Calu3 (cell line): ENCODE measurements around the gene ABHD17C. TPM values are rescaled to one million over a fixed set of nuclear protein-coding genes. Genes with fewer than 3 reads are reported as not detected.

Experiments
- BruUV-seq: library from RNA; stranded (reverse); fragments of 400-500 nt; replicated peaks from 2 replicates; lab custom pipeline; 2021; lab: Mats Ljungman, UMichigan
- CTCF ChIA-PET: fragments of 300-600 bp; sonication (Branson Sonifier 250); formaldehyde crosslinking; loops from one replicate; lab custom pipeline; 2022; ENCODE audit warnings: antibody characterized with exemption; lab: Charles Lee
- DNase-seq: peaks from one replicate; pipeline ENCODE4 v3.0.0; 2022
- H3K27ac Mint-ChIP-seq: one replicate; pipeline ENCODE4 v1.8.0; 2022; ENCODE audit warnings: mixed read lengths; ENCODE audit not compliant: unreplicated experiment
- H3K27me3 Mint-ChIP-seq: one replicate; pipeline ENCODE4 v1.8.0; 2022; ENCODE audit warnings: mixed read lengths; ENCODE audit not compliant: unreplicated experiment
- H3K36me3 Mint-ChIP-seq: one replicate; pipeline ENCODE4 v1.8.0; 2022; ENCODE audit warnings: mild to moderate bottlenecking, moderate library complexity, mixed read lengths; ENCODE audit not compliant: insufficient read depth, unreplicated experiment
- H3K4me1 Mint-ChIP-seq: one replicate; pipeline ENCODE4 v1.8.0; 2022; ENCODE audit warnings: mild to moderate bottlenecking, low read depth, mixed read lengths; ENCODE audit not compliant: unreplicated experiment
- H3K4me3 Mint-ChIP-seq: one replicate; pipeline ENCODE4 v1.8.0; 2022; ENCODE audit warnings: mild to moderate bottlenecking, low read depth, moderate library complexity, mixed read lengths; ENCODE audit not compliant: unreplicated experiment
- H3K9me3 Mint-ChIP-seq: one replicate; pipeline ENCODE4 v1.8.0; 2022; ENCODE audit warnings: low read depth, mixed read lengths; ENCODE audit not compliant: unreplicated experiment
- intact Hi-C: fragments of 100-400 bp; cut with micrococcal nuclease; formaldehyde crosslinking; loops from one replicate; pipeline ENCODE4 v1.10.0; 2022; ENCODE audit not compliant: unreplicated experiment
- total RNA-seq: library from RNA; stranded (reverse); gene quantifications from 2 replicates; pipeline ENCODE4 v1.2.3, GENCODE V29; 2022
- TF ChIP-seq, protein P1 (sequence below): fragments of 200-600 bp; IDR thresholded peaks from one replicate; pipeline ENCODE4 v1.8.0; 2022; ENCODE audit warnings: antibody characterized with exemption; ENCODE audit not compliant: unreplicated experiment

ABHD17C gene
- total RNA-seq, 1 experiment from 2014 or later = 69.7 TPM

DNA sequence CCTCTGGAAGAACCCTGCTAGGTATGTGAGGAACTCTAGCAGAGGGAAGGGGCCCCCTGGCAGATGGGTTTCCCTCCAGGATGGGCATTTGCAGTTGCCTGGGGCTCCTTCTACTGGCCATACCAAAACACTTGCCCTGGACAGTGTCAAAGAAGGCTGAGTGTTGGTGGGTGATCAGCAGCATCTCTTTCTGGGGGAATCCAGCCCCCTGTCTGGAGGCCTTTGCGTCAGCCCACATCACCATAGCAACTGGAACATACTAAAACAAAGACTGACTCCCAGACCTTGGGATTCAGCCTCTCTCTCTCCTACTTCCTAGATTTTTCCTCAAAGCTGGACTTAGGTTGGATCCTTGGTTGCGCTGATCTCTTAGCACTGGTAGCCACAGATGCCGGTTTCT, 92.2 kb downstream of the ABHD17C start:
- Mint-ChIP-seq H3K27ac (no peak overlapping the region), H3K27me3 (peaks cover 27% of the 10 kb centered on the region), H3K4me3 (no peak overlapping the region), H3K4me1 (no peaks in the 10 kb centered on the region), H3K36me3 (no peaks in the 10 kb centered on the region), H3K9me3 (no peaks in the 10 kb centered on the region)
- BruUV-seq = no TSS peak
- intact Hi-C loops = loop anchor here (10.0 kb wide), 1 partner anchor 477 kb away; no protein-coding TSS in a partner anchor
- DNase-seq = no peak
- CTCF ChIA-PET = no interaction called here
- TF ChIP-seq, protein P1, sequence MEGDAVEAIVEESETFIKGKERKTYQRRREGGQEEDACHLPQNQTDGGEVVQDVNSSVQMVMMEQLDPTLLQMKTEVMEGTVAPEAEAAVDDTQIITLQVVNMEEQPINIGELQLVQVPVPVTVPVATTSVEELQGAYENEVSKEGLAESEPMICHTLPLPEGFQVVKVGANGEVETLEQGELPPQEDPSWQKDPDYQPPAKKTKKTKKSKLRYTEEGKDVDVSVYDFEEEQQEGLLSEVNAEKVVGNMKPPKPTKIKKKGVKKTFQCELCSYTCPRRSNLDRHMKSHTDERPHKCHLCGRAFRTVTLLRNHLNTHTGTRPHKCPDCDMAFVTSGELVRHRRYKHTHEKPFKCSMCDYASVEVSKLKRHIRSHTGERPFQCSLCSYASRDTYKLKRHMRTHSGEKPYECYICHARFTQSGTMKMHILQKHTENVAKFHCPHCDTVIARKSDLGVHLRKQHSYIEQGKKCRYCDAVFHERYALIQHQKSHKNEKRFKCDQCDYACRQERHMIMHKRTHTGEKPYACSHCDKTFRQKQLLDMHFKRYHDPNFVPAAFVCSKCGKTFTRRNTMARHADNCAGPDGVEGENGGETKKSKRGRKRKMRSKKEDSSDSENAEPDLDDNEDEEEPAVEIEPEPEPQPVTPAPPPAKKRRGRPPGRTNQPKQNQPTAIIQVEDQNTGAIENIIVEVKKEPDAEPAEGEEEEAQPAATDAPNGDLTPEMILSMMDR = no peak

DNA sequence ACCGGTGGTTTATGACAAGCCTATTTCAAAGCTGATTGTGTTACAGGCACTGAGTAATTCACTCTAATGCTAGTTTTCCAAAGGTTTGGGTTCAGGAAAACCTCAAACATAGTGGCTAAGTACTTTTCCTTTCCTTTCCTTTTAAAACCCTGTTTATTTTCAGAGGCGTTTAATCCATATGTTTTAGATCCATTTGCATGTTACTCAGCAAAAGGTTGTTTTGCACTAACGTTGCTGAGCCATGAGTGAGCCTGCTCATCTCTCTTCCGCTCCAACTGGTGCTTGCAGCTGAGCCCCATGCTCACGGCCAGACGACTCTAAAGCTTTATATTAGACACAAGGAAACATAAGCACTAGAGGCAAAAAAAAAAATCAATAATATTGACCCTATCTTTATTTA, 93.4 kb downstream of the ABHD17C start:
- Mint-ChIP-seq H3K27ac (no peak overlapping the region), H3K9me3 (no peaks in the 10 kb centered on the region), H3K4me1 (no peaks in the 10 kb centered on the region), H3K27me3 (peaks cover 15% of the 10 kb centered on the region), H3K4me3 (no peak overlapping the region), H3K36me3 (no peaks in the 10 kb centered on the region)
- DNase-seq = no peak
- CTCF ChIA-PET = interaction anchor here (1.4 kb wide), 1 partner anchor 93 kb away, joined by 3 read pairs; the partner anchor contains the start of gene ABHD17C
- TF ChIP-seq, protein P1 = no peak
- BruUV-seq = no TSS peak
- intact Hi-C loops = loop anchor here (10.0 kb wide), 1 partner anchor 476 kb away; no protein-coding TSS in a partner anchor

DNA sequence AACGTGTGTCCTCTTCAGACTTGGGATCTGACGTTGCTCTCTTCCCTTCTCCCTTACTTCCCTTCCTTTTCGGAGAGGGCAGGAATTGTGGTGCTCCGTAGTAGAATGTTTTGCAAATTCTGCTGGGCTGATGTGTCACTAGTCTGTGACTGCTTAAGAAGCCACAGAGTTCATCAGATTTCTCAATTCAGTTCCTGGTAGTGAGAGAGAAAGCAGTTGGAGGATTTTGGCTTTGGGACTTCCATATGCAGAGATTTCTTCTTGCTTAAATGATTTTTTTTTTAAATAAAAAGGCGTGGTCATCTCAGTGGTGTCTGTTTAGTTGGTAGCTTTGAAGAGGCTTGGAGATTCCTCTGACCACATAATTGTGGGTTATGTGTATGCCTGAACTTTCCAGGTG, 94.2 kb downstream of the ABHD17C start:
- CTCF ChIA-PET = interaction anchor here (1.4 kb wide), 1 partner anchor 94 kb away, joined by 3 read pairs; the partner anchor contains the start of gene ABHD17C

DNA sequence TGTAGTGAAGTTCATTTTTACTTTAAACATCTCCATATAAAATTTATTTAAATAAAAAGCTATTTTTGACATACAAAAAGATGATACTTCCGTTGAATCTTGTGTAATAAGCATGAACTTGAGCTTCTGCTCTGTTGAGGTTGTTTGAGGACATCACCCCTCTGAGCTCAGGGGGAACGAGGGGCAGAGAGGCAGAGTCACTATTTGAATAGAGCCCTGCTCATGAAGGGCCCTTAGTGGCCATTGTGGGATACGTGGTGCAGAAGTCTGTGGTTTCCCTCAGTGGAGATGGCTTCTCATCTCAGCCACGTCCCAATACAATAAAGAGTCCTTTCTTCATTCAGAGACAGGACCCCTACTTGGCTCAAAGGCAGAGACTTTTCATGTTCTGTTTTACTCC, 94.7 kb downstream of the ABHD17C start:
- no peak for DNase-seq
- Mint-ChIP-seq H3K4me1 (no peaks in the 10 kb centered on the region), H3K9me3 (no peaks in the 10 kb centered on the region), H3K27me3 (peaks cover 10% of the 10 kb centered on the region), H3K27ac (no peak overlapping the region), H3K36me3 (no peaks in the 10 kb centered on the region), H3K4me3 (no peak overlapping the region)
- no TSS peak for BruUV-seq
- CTCF ChIA-PET = interaction anchor here (1.4 kb wide), 1 partner anchor 95 kb away, joined by 3 read pairs; the partner anchor contains the start of gene ABHD17C
- intact Hi-C loops = loop anchor here (10.0 kb wide), 1 partner anchor 475 kb away; no protein-coding TSS in a partner anchor
- TF ChIP-seq, protein P1 = no peak

More for the DNA sequence above, 94.2 kb downstream of the ABHD17C start:
- H3K36me3 Mint-ChIP-seq = no peaks in the 10 kb centered on the region
- TF ChIP-seq, protein P1 = no peak
- H3K27me3 Mint-ChIP-seq = peaks cover 10% of the 10 kb centered on the region
- H3K4me1 Mint-ChIP-seq = no peaks in the 10 kb centered on the region
- H3K9me3 Mint-ChIP-seq = no peaks in the 10 kb centered on the region
- BruUV-seq = no TSS peak
- H3K4me3 Mint-ChIP-seq = no peak overlapping the region
- no peak for DNase-seq
- intact Hi-C loops = loop anchor here (10.0 kb wide), 1 partner anchor 476 kb away; no protein-coding TSS in a partner anchor
- H3K27ac Mint-ChIP-seq = no peak overlapping the region
